GM23338 (cell line): ENCODE data around the gene ROBO1. TPM values are rescaled to one million over a fixed set of nuclear protein-coding genes. Genes with fewer than 3 reads are reported as not detected.

ENCODE experiments used
- ATAC-seq: fragments of 200-7000 bp; cut with Tn5 transposase; 3 replicates; pipeline ENCODE4 v1.9.1; 2020
- DNase-seq: peaks from one replicate; pipeline ENCODE4 v3.0.0-alpha.2; 2015; ENCODE audit warnings: low spot score
- H2AFZ ChIP-seq: fragments of 200-600 bp; sonication (generic); 2 replicates; pipeline ENCODE4 v1.8.0; 2016; ENCODE audit warnings: antibody characterized with exemption, mild to moderate bottlenecking, moderate library complexity
- H3F3A ChIP-seq: fragments of 200-600 bp; sonication (generic); replicated peaks from 2 replicates; pipeline ENCODE4 v1.8.0; 2017; ENCODE audit warnings: antibody characterized with exemption, mixed run types, low read depth
- H3K27ac ChIP-seq: fragments of 200-600 bp; sonication (generic); 2 replicates; pipeline ENCODE4 v1.6.1; 2016; ENCODE audit warnings: low read depth
- H3K27me3 ChIP-seq: fragments of 200-600 bp; sonication (generic); 2 replicates; pipeline ENCODE4 v1.8.0; 2016; ENCODE audit warnings: mild to moderate bottlenecking, mixed run types, moderate library complexity; ENCODE audit not compliant: insufficient read depth
- H3K36me3 ChIP-seq: fragments of 200-600 bp; sonication (generic); 2 replicates; pipeline ENCODE4 v1.8.0; 2016; ENCODE audit warnings: mild to moderate bottlenecking; ENCODE audit not compliant: insufficient read depth
- H3K4me1 ChIP-seq: fragments of 200-600 bp; sonication (generic); 2 replicates; pipeline ENCODE4 v1.8.0; 2016; ENCODE audit warnings: mild to moderate bottlenecking, moderate library complexity; ENCODE audit not compliant: insufficient read depth
- H3K4me2 ChIP-seq: fragments of 200-600 bp; sonication (generic); 2 replicates; pipeline ENCODE4 v1.7.1; 2017; ENCODE audit warnings: mixed run types
- H3K4me3 ChIP-seq: fragments of 200-600 bp; sonication (generic); 2 replicates; pipeline ENCODE4 v1.6.1; 2016; ENCODE audit warnings: mixed run types
- H3K79me2 ChIP-seq: fragments of 200-600 bp; sonication (generic); replicated peaks from 2 replicates; pipeline ENCODE4 v1.8.0; 2017; ENCODE audit warnings: mild to moderate bottlenecking; ENCODE audit not compliant: insufficient read depth
- H3K9me2 ChIP-seq: fragments of 200-600 bp; sonication (generic); 2 replicates; pipeline ENCODE4 v1.8.0; 2017; ENCODE audit not compliant: insufficient read depth
- H4K20me1 ChIP-seq: fragments of 200-600 bp; sonication (generic); replicated peaks from 2 replicates; pipeline ENCODE4 v1.8.0; 2017; ENCODE audit warnings: mild to moderate bottlenecking; ENCODE audit not compliant: insufficient read depth
- H3K27ac Mint-ChIP-seq: 2 replicates; pipeline ENCODE4 v1.8.0; 2020; ENCODE audit warnings: inconsistent platforms, mild to moderate bottlenecking, moderate library complexity, mixed read lengths
- H3K27me3 Mint-ChIP-seq: 3 replicates; pipeline ENCODE4 v1.8.0; 2022; ENCODE audit warnings: low read depth, mild to moderate bottlenecking, moderate library complexity, mixed read lengths, inconsistent platforms; ENCODE audit not compliant: insufficient read depth, poor library complexity
- H3K36me3 Mint-ChIP-seq: 3 replicates; pipeline ENCODE4 v1.8.0; 2021; ENCODE audit warnings: low read depth, mild to moderate bottlenecking, inconsistent platforms, moderate library complexity, mixed read lengths
- H3K4me1 Mint-ChIP-seq: 3 replicates; pipeline ENCODE4 v1.8.0; 2020; ENCODE audit warnings: mild to moderate bottlenecking, inconsistent platforms, mixed read lengths
- H3K4me3 Mint-ChIP-seq: 3 replicates; pipeline ENCODE4 v1.8.0; 2021; ENCODE audit warnings: moderate library complexity, mild to moderate bottlenecking, inconsistent platforms, mixed read lengths
- H3K9me3 Mint-ChIP-seq: 3 replicates; pipeline ENCODE4 v1.8.0; 2020; ENCODE audit warnings: moderate library complexity, mild to moderate bottlenecking, inconsistent platforms, mixed read lengths
- CREB1 ChIP-seq: fragments of 250-450 bp; sonication (Bioruptor Pico); IDR thresholded peaks from 2 replicates; pipeline ENCODE4 v1.5.0; 2020; ENCODE audit warnings: low read depth, mild to moderate bottlenecking, moderate library complexity
- NANOG ChIP-seq: IDR thresholded peaks from 2 replicates; pipeline ENCODE4 v1.6.1; 2016; ENCODE audit warnings: antibody characterized with exemption, borderline replicate concordance
- POLR2AphosphoS5 ChIP-seq: IDR thresholded peaks from 2 replicates; pipeline ENCODE4 v1.6.1; 2016; ENCODE audit warnings: antibody characterized with exemption, low read depth
- STAT1 ChIP-seq: IDR thresholded peaks from one replicate; pipeline ENCODE4 v1.6.1; 2016; ENCODE audit warnings: antibody characterized with exemption; ENCODE audit not compliant: unreplicated experiment
- ZNF114 ChIP-seq: fragments of 250-450 bp; sonication (Bioruptor Pico); IDR thresholded peaks from 2 replicates; pipeline ENCODE4 v1.5.0; 2020; ENCODE audit warnings: mild to moderate bottlenecking, moderate library complexity
- ZNF331 ChIP-seq: fragments of 250-450 bp; sonication (Bioruptor Pico); IDR thresholded peaks from 2 replicates; pipeline ENCODE4 v1.5.0; 2020; ENCODE audit warnings: low read depth, mild to moderate bottlenecking, moderate library complexity
- polyA plus RNA-seq: library from polyadenylated mRNA; unstranded; fragments of >200 nt; fragmentation: Nextera tagmentation; extraction: Ambion mirVana; gene quantifications from 2 replicates; pipeline ENCODE4 v1.2.1, GENCODE V29; 2016
- total RNA-seq: library from RNA; depleted of rRNA; stranded (reverse); fragments of >200 nt; shearing (Covaris generic); gene quantifications from 2 replicates; pipeline ENCODE4 v1.2.3, GENCODE V29; 2014
- TF ChIP-seq, protein P1 (sequence below): IDR thresholded peaks from one replicate; pipeline ENCODE4 v1.6.1; 2018; ENCODE audit warnings: antibody characterized with exemption; ENCODE audit not compliant: unreplicated experiment
- TF ChIP-seq, protein P2 (sequence below): fragments of 250-450 bp; sonication (Bioruptor Pico); IDR thresholded peaks from 2 replicates; pipeline ENCODE4 v1.5.0; 2020; ENCODE audit warnings: mild to moderate bottlenecking, moderate library complexity
- TF ChIP-seq, protein P3 (sequence below), 2 experiments: fragments of 200-600 bp in 1 of 2; sonication (generic) in 1 of 2; conservative IDR thresholded peaks; 2 replicates each; pipeline versions ENCODE4 v1.5.1 to v1.6.1; 2016 to 2017; ENCODE audit warnings: antibody characterized with exemption in 2 of 2, low read depth in 2 of 2, mild to moderate bottlenecking in 2 of 2, moderate library complexity in 1 of 2
- TF ChIP-seq, protein P4 (sequence below): IDR thresholded peaks from 2 replicates; pipeline ENCODE4 v1.6.1; 2016; ENCODE audit warnings: antibody characterized with exemption

Gene ROBO1
- total and polyA plus RNA-seq, 2 experiments from 2014 or later = 19.2 to 78.3 TPM

DNA sequence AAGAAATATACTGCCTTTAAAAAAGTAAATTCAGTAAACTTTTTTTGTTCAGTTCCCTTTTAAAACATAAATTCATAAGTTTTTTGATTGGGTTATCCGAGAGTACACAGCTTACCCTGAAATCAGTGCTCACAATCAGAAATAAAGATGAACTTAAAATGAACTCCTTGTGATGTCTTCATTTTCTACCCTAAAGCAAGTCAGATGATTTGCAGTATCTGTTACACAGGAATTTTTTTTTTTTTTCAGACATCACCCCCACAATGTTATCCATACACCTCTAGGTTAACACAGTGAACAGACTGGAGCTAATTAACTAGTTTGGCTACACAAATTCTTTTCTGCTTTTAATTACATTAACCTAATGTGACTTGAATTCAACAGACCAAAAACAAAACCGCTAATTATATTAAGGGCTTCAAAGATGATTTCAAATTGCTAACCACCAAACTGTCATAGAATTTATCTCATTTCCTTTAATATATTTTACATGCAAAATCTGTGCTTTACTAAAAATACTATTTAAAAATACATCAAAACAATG is 1042.0 kb downstream of the ROBO1 start (continued):
- TF ChIP-seq, protein P1, sequence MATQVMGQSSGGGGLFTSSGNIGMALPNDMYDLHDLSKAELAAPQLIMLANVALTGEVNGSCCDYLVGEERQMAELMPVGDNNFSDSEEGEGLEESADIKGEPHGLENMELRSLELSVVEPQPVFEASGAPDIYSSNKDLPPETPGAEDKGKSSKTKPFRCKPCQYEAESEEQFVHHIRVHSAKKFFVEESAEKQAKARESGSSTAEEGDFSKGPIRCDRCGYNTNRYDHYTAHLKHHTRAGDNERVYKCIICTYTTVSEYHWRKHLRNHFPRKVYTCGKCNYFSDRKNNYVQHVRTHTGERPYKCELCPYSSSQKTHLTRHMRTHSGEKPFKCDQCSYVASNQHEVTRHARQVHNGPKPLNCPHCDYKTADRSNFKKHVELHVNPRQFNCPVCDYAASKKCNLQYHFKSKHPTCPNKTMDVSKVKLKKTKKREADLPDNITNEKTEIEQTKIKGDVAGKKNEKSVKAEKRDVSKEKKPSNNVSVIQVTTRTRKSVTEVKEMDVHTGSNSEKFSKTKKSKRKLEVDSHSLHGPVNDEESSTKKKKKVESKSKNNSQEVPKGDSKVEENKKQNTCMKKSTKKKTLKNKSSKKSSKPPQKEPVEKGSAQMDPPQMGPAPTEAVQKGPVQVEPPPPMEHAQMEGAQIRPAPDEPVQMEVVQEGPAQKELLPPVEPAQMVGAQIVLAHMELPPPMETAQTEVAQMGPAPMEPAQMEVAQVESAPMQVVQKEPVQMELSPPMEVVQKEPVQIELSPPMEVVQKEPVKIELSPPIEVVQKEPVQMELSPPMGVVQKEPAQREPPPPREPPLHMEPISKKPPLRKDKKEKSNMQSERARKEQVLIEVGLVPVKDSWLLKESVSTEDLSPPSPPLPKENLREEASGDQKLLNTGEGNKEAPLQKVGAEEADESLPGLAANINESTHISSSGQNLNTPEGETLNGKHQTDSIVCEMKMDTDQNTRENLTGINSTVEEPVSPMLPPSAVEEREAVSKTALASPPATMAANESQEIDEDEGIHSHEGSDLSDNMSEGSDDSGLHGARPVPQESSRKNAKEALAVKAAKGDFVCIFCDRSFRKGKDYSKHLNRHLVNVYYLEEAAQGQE = no peak
- TF ChIP-seq STAT1 (no peak), ZNF114 (CRISPR knock-in tag) (no peak), NANOG (no peak)

DNA sequence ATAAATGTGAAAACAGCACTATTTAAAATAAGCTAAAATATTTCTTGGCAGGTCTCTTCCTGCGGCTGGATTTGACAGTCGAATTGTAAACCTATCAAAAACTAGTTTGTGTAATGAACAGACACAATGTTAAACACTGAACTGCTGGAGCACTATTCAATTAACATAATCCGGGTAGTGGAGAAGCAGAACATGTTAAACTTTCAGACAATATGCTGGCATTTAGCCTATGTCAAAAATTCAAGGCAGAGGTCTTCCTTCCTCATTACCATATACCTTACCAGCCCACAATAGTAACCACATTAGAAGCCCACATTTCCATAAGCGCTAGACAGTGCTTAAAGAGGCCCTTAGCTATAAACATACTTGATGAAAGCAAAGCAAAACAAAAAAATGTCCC is 1042.9 kb downstream of the ROBO1 start:
- DNase-seq (peak; percentile 20), ATAC-seq (peak; percentile 47; the same call in 2 of the 3 replicates)
- no peaks in the 10 kb centered on the region for H3K36me3 ChIP-seq
- Mint-ChIP-seq H3K36me3 (no peaks in the 10 kb centered on the region; the same call in 2 of the 3 replicates), H3K27me3 (no peaks in the 10 kb centered on the region), H3K4me3 (no peak overlapping the region), H3K27ac (peak overlapping the region; percentile 80), H3K4me1 (peaks cover 39% of the 10 kb centered on the region), H3K9me3 (no peaks in the 10 kb centered on the region)
- no peaks in the 10 kb centered on the region for H4K20me1 ChIP-seq
- H3K79me2 ChIP-seq = no peaks in the 10 kb centered on the region
- no peak overlapping the region for H2AFZ ChIP-seq
- no peaks in the 10 kb centered on the region for H3K9me2 ChIP-seq
- H3K4me3 ChIP-seq = no peak overlapping the region
- no peak overlapping the region for H3K27ac ChIP-seq
- 0 out of 2 replicates have a peak overlapping the region, but pooled peaks have one; percentile 10 for H3K4me2 ChIP-seq
- no peaks in the 10 kb centered on the region for H3K27me3 ChIP-seq
- H3K4me1 ChIP-seq = peaks cover 24% of the 10 kb centered on the region
- H3F3A ChIP-seq = no peaks in the 10 kb centered on the region
- TF ChIP-seq POLR2AphosphoS5 (no peak), ZNF331 (CRISPR knock-in tag) (no peak), STAT1 (no peak), CREB1 (no peak)
- TF ChIP-seq, protein P2, sequence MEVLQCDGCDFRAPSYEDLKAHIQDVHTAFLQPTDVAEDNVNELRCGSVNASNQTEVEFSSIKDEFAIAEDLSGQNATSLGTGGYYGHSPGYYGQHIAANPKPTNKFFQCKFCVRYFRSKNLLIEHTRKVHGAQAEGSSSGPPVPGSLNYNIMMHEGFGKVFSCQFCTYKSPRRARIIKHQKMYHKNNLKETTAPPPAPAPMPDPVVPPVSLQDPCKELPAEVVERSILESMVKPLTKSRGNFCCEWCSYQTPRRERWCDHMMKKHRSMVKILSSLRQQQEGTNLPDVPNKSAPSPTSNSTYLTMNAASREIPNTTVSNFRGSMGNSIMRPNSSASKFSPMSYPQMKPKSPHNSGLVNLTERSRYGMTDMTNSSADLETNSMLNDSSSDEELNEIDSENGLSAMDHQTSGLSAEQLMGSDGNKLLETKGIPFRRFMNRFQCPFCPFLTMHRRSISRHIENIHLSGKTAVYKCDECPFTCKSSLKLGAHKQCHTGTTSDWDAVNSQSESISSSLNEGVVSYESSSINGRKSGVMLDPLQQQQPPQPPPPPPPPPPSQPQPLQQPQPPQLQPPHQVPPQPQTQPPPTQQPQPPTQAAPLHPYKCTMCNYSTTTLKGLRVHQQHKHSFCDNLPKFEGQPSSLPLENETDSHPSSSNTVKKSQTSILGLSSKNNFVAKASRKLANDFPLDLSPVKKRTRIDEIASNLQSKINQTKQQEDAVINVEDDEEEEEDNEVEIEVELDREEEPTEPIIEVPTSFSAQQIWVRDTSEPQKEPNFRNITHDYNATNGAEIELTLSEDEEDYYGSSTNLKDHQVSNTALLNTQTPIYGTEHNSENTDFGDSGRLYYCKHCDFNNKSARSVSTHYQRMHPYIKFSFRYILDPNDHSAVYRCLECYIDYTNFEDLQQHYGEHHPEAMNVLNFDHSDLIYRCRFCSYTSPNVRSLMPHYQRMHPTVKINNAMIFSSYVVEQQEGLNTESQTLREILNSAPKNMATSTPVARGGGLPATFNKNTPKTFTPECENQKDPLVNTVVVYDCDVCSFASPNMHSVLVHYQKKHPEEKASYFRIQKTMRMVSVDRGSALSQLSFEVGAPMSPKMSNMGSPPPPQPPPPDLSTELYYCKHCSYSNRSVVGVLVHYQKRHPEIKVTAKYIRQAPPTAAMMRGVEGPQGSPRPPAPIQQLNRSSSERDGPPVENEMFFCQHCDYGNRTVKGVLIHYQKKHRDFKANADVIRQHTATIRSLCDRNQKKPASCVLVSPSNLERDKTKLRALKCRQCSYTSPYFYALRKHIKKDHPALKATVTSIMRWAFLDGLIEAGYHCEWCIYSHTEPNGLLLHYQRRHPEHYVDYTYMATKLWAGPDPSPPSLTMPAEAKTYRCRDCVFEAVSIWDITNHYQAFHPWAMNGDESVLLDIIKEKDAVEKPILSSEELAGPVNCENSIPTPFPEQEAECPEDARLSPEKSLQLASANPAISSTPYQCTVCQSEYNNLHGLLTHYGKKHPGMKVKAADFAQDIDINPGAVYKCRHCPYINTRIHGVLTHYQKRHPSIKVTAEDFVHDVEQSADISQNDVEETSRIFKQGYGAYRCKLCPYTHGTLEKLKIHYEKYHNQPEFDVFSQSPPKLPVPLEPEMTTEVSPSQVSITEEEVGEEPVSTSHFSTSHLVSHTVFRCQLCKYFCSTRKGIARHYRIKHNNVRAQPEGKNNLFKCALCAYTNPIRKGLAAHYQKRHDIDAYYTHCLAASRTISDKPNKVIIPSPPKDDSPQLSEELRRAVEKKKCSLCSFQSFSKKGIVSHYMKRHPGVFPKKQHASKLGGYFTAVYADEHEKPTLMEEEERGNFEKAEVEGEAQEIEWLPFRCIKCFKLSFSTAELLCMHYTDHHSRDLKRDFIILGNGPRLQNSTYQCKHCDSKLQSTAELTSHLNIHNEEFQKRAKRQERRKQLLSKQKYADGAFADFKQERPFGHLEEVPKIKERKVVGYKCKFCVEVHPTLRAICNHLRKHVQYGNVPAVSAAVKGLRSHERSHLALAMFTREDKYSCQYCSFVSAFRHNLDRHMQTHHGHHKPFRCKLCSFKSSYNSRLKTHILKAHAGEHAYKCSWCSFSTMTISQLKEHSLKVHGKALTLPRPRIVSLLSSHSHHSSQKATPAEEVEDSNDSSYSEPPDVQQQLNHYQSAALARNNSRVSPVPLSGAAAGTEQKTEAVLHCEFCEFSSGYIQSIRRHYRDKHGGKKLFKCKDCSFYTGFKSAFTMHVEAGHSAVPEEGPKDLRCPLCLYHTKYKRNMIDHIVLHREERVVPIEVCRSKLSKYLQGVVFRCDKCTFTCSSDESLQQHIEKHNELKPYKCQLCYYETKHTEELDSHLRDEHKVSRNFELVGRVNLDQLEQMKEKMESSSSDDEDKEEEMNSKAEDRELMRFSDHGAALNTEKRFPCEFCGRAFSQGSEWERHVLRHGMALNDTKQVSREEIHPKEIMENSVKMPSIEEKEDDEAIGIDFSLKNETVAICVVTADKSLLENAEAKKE = no peak
- TF ChIP-seq, protein P3, sequence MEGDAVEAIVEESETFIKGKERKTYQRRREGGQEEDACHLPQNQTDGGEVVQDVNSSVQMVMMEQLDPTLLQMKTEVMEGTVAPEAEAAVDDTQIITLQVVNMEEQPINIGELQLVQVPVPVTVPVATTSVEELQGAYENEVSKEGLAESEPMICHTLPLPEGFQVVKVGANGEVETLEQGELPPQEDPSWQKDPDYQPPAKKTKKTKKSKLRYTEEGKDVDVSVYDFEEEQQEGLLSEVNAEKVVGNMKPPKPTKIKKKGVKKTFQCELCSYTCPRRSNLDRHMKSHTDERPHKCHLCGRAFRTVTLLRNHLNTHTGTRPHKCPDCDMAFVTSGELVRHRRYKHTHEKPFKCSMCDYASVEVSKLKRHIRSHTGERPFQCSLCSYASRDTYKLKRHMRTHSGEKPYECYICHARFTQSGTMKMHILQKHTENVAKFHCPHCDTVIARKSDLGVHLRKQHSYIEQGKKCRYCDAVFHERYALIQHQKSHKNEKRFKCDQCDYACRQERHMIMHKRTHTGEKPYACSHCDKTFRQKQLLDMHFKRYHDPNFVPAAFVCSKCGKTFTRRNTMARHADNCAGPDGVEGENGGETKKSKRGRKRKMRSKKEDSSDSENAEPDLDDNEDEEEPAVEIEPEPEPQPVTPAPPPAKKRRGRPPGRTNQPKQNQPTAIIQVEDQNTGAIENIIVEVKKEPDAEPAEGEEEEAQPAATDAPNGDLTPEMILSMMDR (conservative IDR thresholded peaks at IDR 0.05; ENCODE audit: low read depth in 2 of 2) = no peak
- TF ChIP-seq, protein P4, sequence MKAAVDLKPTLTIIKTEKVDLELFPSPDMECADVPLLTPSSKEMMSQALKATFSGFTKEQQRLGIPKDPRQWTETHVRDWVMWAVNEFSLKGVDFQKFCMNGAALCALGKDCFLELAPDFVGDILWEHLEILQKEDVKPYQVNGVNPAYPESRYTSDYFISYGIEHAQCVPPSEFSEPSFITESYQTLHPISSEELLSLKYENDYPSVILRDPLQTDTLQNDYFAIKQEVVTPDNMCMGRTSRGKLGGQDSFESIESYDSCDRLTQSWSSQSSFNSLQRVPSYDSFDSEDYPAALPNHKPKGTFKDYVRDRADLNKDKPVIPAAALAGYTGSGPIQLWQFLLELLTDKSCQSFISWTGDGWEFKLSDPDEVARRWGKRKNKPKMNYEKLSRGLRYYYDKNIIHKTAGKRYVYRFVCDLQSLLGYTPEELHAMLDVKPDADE = no peak
